Tongue (tissue), 2 donors: ENCODE results near the gene LRRC4C. TPM values are rescaled to one million over a fixed set of nuclear protein-coding genes. Genes with fewer than 3 reads are reported as not detected.

Source experiments
- DNase-seq: peaks from one replicate; pipeline ENCODE4 v3.0.0-alpha.2; 2015
- total RNA-seq: library from RNA; depleted of rRNA; stranded (reverse); fragments of >200 nt; gene quantifications from one replicate; pipeline ENCODE4 v1.2.3, GENCODE V29; 2014

The LRRC4C gene
- total RNA-seq, 1 donor from 2014 or later, result 4.7 TPM

DNA sequence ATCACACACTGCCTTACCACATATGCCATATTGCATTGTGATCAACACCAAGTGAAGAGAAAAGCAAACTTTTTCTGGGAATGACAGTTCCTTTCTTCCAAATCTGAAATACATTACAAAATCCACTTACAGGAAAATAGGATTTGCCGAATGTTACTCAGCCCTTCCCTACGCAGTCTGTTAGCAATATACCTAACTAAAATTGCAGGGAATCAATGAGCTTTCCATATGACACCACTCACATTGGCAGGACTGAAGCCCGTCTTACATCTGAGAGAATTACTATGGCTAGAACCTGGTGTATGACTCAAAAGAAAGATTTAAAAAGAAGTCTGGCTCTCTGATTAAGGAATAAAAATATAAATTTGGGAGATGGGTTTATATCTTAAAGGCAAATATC is 136.0 kb downstream of the LRRC4C start:
- DNase-seq, result no peak

- peak; percentile 9 for DNase-seq
Measured at GRCh38 chr11:41320653-41321052, 138.8 kb downstream of the LRRC4C start.

GRCh38 chr11:41320238-41320637 is 139.2 kb downstream of the LRRC4C start:
- peak; percentile 5 for DNase-seq

DNA sequence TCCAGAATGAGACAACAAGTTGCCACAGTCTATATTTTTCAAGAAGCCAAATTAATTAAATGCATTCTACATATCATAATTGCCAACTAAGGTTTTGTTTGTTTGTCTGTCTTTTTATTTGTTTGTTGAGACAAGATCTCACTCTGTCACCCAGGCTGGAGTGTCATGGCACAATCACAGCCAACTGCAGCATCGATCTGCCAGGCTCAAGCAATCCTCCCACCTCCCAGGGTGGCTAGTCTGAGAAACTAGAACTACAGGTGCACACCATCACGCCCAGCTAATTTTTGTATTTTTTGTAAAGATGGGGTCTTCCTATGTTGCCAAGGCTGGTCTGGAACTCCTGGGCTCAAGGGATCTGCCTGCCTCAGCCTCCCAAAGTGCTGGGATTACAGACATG is 140.0 kb downstream of the LRRC4C start:
- DNase-seq, result no peak

DNA sequence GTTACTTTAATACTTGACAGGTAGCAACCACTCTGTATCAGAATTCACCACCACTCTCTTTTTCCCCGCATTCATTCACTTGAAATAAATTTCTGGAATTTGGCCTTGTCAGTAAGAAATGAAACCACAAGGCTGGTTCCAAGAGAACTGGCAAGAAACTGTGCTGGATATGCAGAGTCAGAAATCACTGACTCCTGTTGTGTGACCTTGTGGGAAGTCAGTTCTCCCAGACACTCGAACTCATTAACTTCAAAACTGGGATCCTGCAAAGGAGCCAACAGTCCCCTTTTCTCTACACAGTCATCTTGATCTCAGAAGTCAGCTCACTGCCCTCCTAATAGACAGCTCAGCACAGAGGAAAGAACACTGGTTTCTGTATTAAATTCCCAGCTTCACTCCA is 142.7 kb downstream of the LRRC4C start:
- no peak for DNase-seq

DNA sequence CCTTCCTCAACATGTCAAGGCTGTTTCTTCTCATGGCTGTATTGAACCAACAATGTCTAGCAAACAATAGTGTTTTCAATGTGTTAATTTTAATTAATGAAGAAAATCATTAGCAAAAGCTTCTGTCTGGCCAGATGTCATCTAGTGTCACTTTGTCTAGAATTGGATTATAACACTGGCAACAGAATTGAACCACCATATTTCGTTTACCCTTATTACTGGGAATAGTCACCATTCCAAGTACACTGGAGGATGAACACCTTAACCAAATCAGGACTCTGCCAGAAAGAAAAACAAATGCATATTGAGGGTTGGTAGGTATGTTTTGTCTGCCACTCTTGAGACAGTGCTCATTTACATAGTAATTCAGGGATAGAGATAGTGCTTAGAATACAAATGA is 146.2 kb downstream of the LRRC4C start:
- DNase-seq, result no peak

- no peak for DNase-seq
Measured at GRCh38 chr11:41309716-41310115, 149.7 kb downstream of the LRRC4C start.

GRCh38 chr11:41309111-41309522 is 150.3 kb downstream of the LRRC4C start:
- no peak for DNase-seq

- no peak for DNase-seq
Measured at GRCh38 chr11:41308286-41308685, 151.2 kb downstream of the LRRC4C start.

- DNase-seq, result no peak
Measured at GRCh38 chr11:41307296-41308080, 152.0 kb downstream of the LRRC4C start.

DNA sequence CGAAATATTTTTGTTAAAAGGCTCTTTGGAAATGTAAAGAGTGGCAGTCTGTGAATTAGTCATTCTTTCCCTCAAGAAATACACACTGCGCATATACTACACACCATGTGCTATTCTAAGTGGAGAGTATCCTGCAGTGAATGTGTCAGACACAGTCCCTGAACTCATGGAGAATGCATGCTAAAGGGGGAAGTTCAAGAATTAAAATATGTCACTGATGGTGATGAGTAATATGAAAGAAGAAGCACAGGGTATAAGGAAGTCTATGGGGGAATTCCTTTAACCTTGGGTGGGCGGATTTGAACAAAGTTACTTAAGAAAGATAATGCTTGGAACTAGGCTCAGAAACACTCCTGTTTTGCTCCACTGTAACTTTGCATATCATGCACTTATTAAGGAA is 153.0 kb downstream of the LRRC4C start:
- no peak for DNase-seq

- peak; percentile 3 for DNase-seq
Measured at GRCh38 chr11:41301023-41301422, 158.4 kb downstream of the LRRC4C start.

DNA sequence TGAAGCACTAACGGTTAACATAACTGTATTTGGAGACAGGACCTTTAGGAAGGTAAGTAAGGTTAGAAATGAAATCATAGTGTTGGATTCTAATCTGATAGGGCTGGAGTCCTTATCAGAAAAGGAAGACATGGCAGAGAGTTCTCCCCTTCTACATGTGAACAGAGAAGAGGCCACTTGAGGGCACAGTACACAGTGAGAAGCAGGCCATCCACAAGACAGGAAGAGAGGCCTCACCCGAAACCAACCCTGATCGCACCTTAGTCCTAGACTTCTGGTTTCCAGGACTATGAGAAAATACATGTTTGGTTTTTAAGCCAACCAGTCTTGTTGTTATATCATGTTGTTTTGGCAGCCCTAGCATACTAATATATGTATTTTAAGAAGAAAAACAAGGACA is 170.0 kb downstream of the LRRC4C start:
- no peak for DNase-seq

DNA sequence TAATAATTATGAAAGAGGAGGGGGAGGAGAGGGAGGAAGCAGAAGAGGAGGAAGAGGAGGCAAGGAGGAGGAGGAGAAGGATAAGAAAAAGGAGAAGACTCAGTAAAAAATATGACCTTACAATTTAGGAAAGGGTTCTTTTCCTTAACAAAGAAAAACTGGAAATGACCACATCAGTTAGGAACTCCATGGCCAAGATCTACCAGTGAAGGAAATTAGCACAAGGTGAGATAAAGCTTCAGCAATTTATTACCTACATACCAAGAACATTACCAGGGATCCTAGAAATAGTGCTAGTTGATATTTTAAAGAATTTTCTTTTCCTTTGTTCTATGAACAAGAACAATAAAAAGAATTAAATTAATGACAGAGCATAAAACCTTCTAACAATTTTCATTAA is 172.7 kb downstream of the LRRC4C start:
- DNase-seq, result no peak

GRCh38 chr11:41284354-41284753 is 175.1 kb downstream of the LRRC4C start:
- DNase-seq, result no peak

- no peak for DNase-seq
Measured at GRCh38 chr11:41283191-41283930, 176.1 kb downstream of the LRRC4C start.

GRCh38 chr11:41282395-41282794 is 177.1 kb downstream of the LRRC4C start:
- DNase-seq, result no peak

DNA sequence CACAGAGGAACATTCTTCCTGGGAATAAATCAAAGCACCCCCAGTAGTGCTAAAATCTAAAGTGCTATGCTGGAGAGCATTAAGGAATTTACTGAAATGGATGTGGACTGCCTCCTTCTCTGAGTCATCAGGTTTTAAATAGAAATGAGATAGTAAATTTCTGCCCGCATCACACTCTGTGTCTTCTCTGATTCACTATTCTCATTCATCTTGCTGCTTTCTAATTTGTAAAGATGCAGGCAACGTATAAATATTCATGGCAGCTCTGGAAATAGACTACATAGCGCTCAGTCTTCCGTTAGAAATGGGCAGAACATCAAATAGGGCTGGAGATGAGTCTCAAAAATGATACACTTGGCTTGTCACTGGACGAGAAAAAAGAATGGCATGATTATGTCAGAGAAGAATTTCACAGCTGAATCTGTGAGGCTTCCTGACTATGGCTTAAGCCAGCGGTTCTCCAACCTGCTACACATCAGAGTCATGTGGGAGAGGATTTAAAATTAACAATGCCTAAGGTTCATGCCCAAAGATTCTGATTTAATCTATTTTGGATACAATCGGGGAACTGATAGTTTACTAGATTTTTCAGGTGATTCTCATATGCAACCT is 178.2 kb downstream of the LRRC4C start:
- no peak for DNase-seq

GRCh38 chr11:41274831-41275230 is 184.6 kb downstream of the LRRC4C start:
- DNase-seq, result no peak

GRCh38 chr11:41273908-41274307 is 185.5 kb downstream of the LRRC4C start:
- DNase-seq, result no peak

DNA sequence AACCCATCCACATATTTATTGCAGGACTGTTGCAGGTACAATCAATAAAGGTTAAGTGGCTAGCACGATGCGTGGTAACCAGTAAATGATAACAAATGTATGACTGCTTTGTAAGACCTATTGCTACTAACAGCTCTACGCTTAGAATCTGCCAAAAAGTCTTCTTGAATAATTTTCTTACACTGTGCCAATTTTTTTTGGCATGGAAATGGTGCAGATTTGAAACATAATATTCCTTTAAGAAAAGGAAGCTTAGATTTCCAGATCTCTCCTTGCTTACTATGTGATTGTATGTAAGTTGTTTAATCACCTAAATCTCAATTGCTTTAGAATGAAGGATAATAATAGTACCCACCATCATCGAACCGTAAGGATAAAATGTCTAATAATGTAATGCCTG is 192.0 kb downstream of the LRRC4C start:
- DNase-seq, result peak; percentile 6

DNA sequence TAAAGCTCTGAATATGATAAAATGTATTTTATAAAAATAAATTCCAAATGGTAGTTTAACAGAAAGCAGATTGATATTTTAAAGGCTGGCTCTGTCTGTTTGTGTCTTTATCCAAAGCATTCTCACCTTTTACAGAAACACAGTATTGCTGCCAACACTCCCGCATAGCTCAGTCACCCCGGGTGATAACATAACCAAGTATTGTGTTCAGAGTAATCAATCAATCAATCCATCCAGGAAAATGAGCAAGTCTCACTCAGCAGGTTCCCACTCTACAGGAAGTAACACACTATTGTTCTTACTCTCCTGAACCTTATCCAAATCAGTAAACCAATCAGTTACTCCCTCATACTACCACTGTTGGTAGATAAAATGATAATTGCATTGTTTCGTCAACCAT is 203.4 kb downstream of the LRRC4C start:
- no peak for DNase-seq

GRCh38 chr11:41254966-41255365 is 204.5 kb downstream of the LRRC4C start:
- DNase-seq, result peak; percentile 1
